ENCODE measurements around the gene TBC1D7.
A peak's percentile ranks its signal among the peaks of the same experiment; 100 is the strongest.

Gene TBC1D7

GRCh38 chr6:13311155-13311554 is 17.2 kb downstream of the TBC1D7 start:
- Mint-ChIP-seq H3K27me3 (no peaks in the 10 kb centered on the region), H3K4me3 (no peak overlapping the region), H3K9me3 (no peaks in the 10 kb centered on the region), H3K27ac (no peak overlapping the region), H3K4me1 (peaks cover 13% of the 10 kb centered on the region)
- no peak for DNase-seq
- no peak for ATAC-seq

- H3K27ac Mint-ChIP-seq, result peak overlapping the region in 1 of 2 donors; percentile 10
- no peaks in the 10 kb centered on the region for H3K9me3 Mint-ChIP-seq
- no peak for DNase-seq
- H3K27me3 Mint-ChIP-seq, result no peaks in the 10 kb centered on the region
- peaks cover 32% of the 10 kb centered on the region for H3K4me1 Mint-ChIP-seq
- no peak for ATAC-seq
- no peak overlapping the region for H3K4me3 Mint-ChIP-seq
Measured at GRCh38 chr6:13308332-13308731, 20.0 kb downstream of the TBC1D7 start.

GRCh38 chr6:13307508-13307995 is 20.8 kb downstream of the TBC1D7 start:
- Mint-ChIP-seq H3K4me3 (no peak overlapping the region), H3K27ac (peak overlapping the region in 1 of 2 donors; percentile 24)

GRCh38 chr6:13305791-13306190 is 22.5 kb downstream of the TBC1D7 start:
- H3K27ac Mint-ChIP-seq, result no peak overlapping the region
- DNase-seq (no peak), ATAC-seq (no peak)
- no peaks in the 10 kb centered on the region for H3K27me3 Mint-ChIP-seq
- no peaks in the 10 kb centered on the region for H3K9me3 Mint-ChIP-seq
- no peak overlapping the region for H3K4me3 Mint-ChIP-seq
- peaks cover 53% of the 10 kb centered on the region for H3K4me1 Mint-ChIP-seq

More at GRCh38 chr6:13307508-13307995, 20.8 kb downstream of the TBC1D7 start:
- Mint-ChIP-seq H3K9me3 (no peaks in the 10 kb centered on the region), H3K4me1 (peaks cover 40% of the 10 kb centered on the region), H3K27me3 (no peaks in the 10 kb centered on the region)
- ATAC-seq, result no peak
- DNase-seq, result no peak

- no peak for ATAC-seq
Measured at GRCh38 chr6:13305288-13305687, 23.0 kb downstream of the TBC1D7 start.

GRCh38 chr6:13304580-13305260 is 23.6 kb downstream of the TBC1D7 start:
- peak overlapping the region in 1 of 2 donors; percentile 35 for H3K4me3 Mint-ChIP-seq
- H3K27me3 Mint-ChIP-seq, result no peaks in the 10 kb centered on the region
- no peak for DNase-seq
- peak overlapping the region; percentile 63 to 65 for H3K27ac Mint-ChIP-seq
- ATAC-seq, result no peak
- H3K9me3 Mint-ChIP-seq, result no peaks in the 10 kb centered on the region
- peaks cover 58% of the 10 kb centered on the region for H3K4me1 Mint-ChIP-seq

More at GRCh38 chr6:13305288-13305687, 23.0 kb downstream of the TBC1D7 start:
- Mint-ChIP-seq H3K9me3 (no peaks in the 10 kb centered on the region), H3K4me3 (no peak overlapping the region), H3K27me3 (no peaks in the 10 kb centered on the region), H3K27ac (no peak overlapping the region), H3K4me1 (peaks cover 58% of the 10 kb centered on the region)
- no peak for DNase-seq

GRCh38 chr6:13304101-13304500 is 24.2 kb downstream of the TBC1D7 start:
- DNase-seq (no peak), ATAC-seq (no peak)
- Mint-ChIP-seq H3K4me3 (peak overlapping the region in 1 of 2 donors; percentile 35), H3K9me3 (no peaks in the 10 kb centered on the region), H3K4me1 (peaks cover 58% of the 10 kb centered on the region), H3K27me3 (no peaks in the 10 kb centered on the region), H3K27ac (peak overlapping the region; percentile 94 to 98)

- H3K27ac Mint-ChIP-seq, result peak overlapping the region; percentile 94 to 98
- peak overlapping the region; percentile 33 to 48 for H3K4me3 Mint-ChIP-seq
- no peak for ATAC-seq
- no peaks in the 10 kb centered on the region for H3K27me3 Mint-ChIP-seq
- peak; percentile 34 to 50 for DNase-seq
- no peaks in the 10 kb centered on the region for H3K9me3 Mint-ChIP-seq
- peaks cover 58% of the 10 kb centered on the region for H3K4me1 Mint-ChIP-seq
Measured at GRCh38 chr6:13303668-13304017, 24.7 kb downstream of the TBC1D7 start.

GRCh38 chr6:13302751-13303667 is 25.3 kb downstream of the TBC1D7 start:
- H3K4me3 Mint-ChIP-seq, result peak overlapping the region; percentile 60 to 77
- H3K27ac Mint-ChIP-seq, result peak overlapping the region; percentile 94 to 98
- no peaks in the 10 kb centered on the region for H3K9me3 Mint-ChIP-seq
- DNase-seq (peak; percentile 70 to 85), ATAC-seq (peak; percentile 98)
- H3K27me3 Mint-ChIP-seq, result no peaks in the 10 kb centered on the region
- H3K4me1 Mint-ChIP-seq, result peaks cover 56% of the 10 kb centered on the region

GRCh38 chr6:13302291-13302690 is 26.0 kb downstream of the TBC1D7 start:
- no peak for DNase-seq
- Mint-ChIP-seq H3K4me1 (peaks cover 50% of the 10 kb centered on the region), H3K4me3 (peak overlapping the region; percentile 60 to 77), H3K9me3 (no peaks in the 10 kb centered on the region), H3K27ac (peak overlapping the region; percentile 94 to 98), H3K27me3 (no peaks in the 10 kb centered on the region)
- ATAC-seq, result no peak

- Mint-ChIP-seq H3K4me1 (peaks cover 45% of the 10 kb centered on the region), H3K27ac (peak overlapping the region; percentile 36 to 51)
- no peak for DNase-seq
Measured at GRCh38 chr6:13300643-13301590, 27.4 kb downstream of the TBC1D7 start.

GRCh38 chr6:13299918-13300317 is 28.4 kb downstream of the TBC1D7 start:
- Mint-ChIP-seq H3K27ac (peak overlapping the region in 1 of 2 donors; percentile 38), H3K9me3 (no peaks in the 10 kb centered on the region), H3K4me1 (peaks cover 42% of the 10 kb centered on the region), H3K4me3 (no peak overlapping the region), H3K27me3 (no peaks in the 10 kb centered on the region)
- no peak for ATAC-seq
- no peak for DNase-seq

More at GRCh38 chr6:13300643-13301590, 27.4 kb downstream of the TBC1D7 start:
- Mint-ChIP-seq H3K9me3 (no peaks in the 10 kb centered on the region), H3K27me3 (no peaks in the 10 kb centered on the region), H3K4me3 (no peak overlapping the region)
- no peak for ATAC-seq

- ATAC-seq (no peak), DNase-seq (no peak)
- H3K4me3 Mint-ChIP-seq, result no peak overlapping the region
- H3K4me1 Mint-ChIP-seq, result peaks cover 37% of the 10 kb centered on the region
- peak overlapping the region in 1 of 2 donors; percentile 38 for H3K27ac Mint-ChIP-seq
- H3K27me3 Mint-ChIP-seq, result no peaks in the 10 kb centered on the region
- no peaks in the 10 kb centered on the region for H3K9me3 Mint-ChIP-seq
Measured at GRCh38 chr6:13299403-13299821, 28.9 kb downstream of the TBC1D7 start.

GRCh38 chr6:13298446-13298845 is 29.9 kb downstream of the TBC1D7 start:
- Mint-ChIP-seq H3K9me3 (no peaks in the 10 kb centered on the region), H3K27ac (no peak overlapping the region)
- no peak for ATAC-seq

GRCh38 chr6:13297391-13297790 is 30.9 kb downstream of the TBC1D7 start:
- H3K4me1 Mint-ChIP-seq, result peaks cover 17% of the 10 kb centered on the region
- H3K4me3 Mint-ChIP-seq, result no peak overlapping the region
- ATAC-seq (no peak), DNase-seq (no peak)
- H3K27me3 Mint-ChIP-seq, result no peaks in the 10 kb centered on the region
- H3K27ac Mint-ChIP-seq, result peak overlapping the region in 1 of 2 donors; percentile 2
- no peaks in the 10 kb centered on the region for H3K9me3 Mint-ChIP-seq

More at GRCh38 chr6:13298446-13298845, 29.9 kb downstream of the TBC1D7 start:
- DNase-seq, result no peak
- H3K4me3 Mint-ChIP-seq, result no peak overlapping the region
- H3K27me3 Mint-ChIP-seq, result no peaks in the 10 kb centered on the region
- H3K4me1 Mint-ChIP-seq, result peaks cover 27% of the 10 kb centered on the region

Data from stimulated activated naive CD8-positive, alpha-beta T cell treated with anti-CD3 and anti-CD28 coated beads, Interleukin-15, amount 100 ng/mL, for 72 hours (primary cell).